HepG2 (cell line): Measurements from ENCODE around the gene ARHGAP25. TPM values are rescaled to one million over a fixed set of nuclear protein-coding genes. Genes with fewer than 3 reads are reported as not detected.

Experiments used
- ATAC-seq: fragments of 200-7000 bp; cut with Tn5 transposase; 3 replicates; pipeline ENCODE4 v1.9.1; 2020; ENCODE audit warnings: mild to moderate bottlenecking, moderate library complexity
- BruUV-seq: library from RNA; stranded (reverse); fragments of 400-500 nt; replicated peaks from 2 replicates; lab custom pipeline; 2021; lab: Mats Ljungman, UMichigan
- CTCF ChIA-PET: fragments of 300-600 bp; formaldehyde crosslinking; extraction: SDS; loops from one replicate; lab custom pipeline; 2021; ENCODE audit warnings: low total read pairs, inconsistent platforms, low intra/inter-chr PET ratio; lab: Yijun Ruan, JAX
- POLR2A ChIA-PET: fragments of 350-600 bp; sonication (Branson Sonifier 250); formaldehyde crosslinking; loops from one replicate; lab custom pipeline; 2020; ENCODE audit warnings: antibody characterized with exemption, inconsistent platforms; lab: Yijun Ruan, JAX
- DNase-seq: peaks from one replicate; pipeline ENCODE4 v3.0.0-alpha.2; 2015; ENCODE audit warnings: low spot score
- FAIRE-seq: peaks from 3 replicates; lab custom pipeline; 2011; peaks lifted over from hg19 to GRCh38; lab: Jason Lieb, UNC
- H2AFZ ChIP-seq: one replicate; pipeline ENCODE4 v1.6.1; 2011; ENCODE audit warnings: low read length, inconsistent platforms
- H3K27ac ChIP-seq: fragments of 300-600 bp; 3 replicates; pipeline ENCODE4 v1.8.0; 2011; ENCODE audit warnings: mixed run types, mild to moderate bottlenecking, mixed read lengths, low read length, inconsistent platforms; ENCODE audit not compliant: insufficient read depth; ENCODE audit errors: extremely low read length
- H3K27me3 ChIP-seq, 2 experiments: fragments of 200-600 bp in 1 of 2; 2 replicates in 1 of 2; 3 replicates in 1 of 2; pipeline versions ENCODE4 v1.6.0 to v1.8.0; 2011; ENCODE audit warnings: low read length in 2 of 2, mild to moderate bottlenecking in 2 of 2, moderate library complexity in 2 of 2, inconsistent platforms in 1 of 2; ENCODE audit not compliant: insufficient read depth in 2 of 2, control insufficient read depth in 1 of 2
- H3K36me3 ChIP-seq, 2 experiments: fragments of 200-600 bp in 1 of 2; replicated peaks in 1 of 2; 2 replicates in 1 of 2; 3 replicates in 1 of 2; pipeline versions ENCODE4 v1.5.1 to v1.8.0; 2011; ENCODE audit warnings: low read length in 2 of 2, inconsistent platforms in 1 of 2; ENCODE audit not compliant: insufficient read depth in 2 of 2, control insufficient read depth in 1 of 2
- H3K4me1 ChIP-seq: 2 replicates; pipeline ENCODE4 v1.5.1; 2012; ENCODE audit warnings: low read length, inconsistent platforms; ENCODE audit not compliant: insufficient read depth
- H3K4me2 ChIP-seq: 2 replicates; pipeline ENCODE4 v1.6.0; 2011; ENCODE audit warnings: low read depth, low read length, inconsistent platforms
- H3K4me3 ChIP-seq, 3 experiments: fragments of 200-600 bp in 1 of 3; sonication (generic), shearing (Covaris generic) in 1 of 3; replicated peaks in 1 of 3; 2 replicates each; pipeline ENCODE4 v1.5.1; 2011 to 2016; ENCODE audit warnings: low read length in 3 of 3, inconsistent platforms in 2 of 3, low read depth in 2 of 3, mild to moderate bottlenecking in 2 of 3, control low read depth in 1 of 3, mixed read lengths in 1 of 3; ENCODE audit not compliant: insufficient read depth in 1 of 3
- H3K79me2 ChIP-seq: one replicate; pipeline ENCODE4 v1.6.1; 2011; ENCODE audit warnings: low read length, inconsistent platforms; ENCODE audit not compliant: insufficient read depth
- H3K9ac ChIP-seq: 2 replicates; pipeline ENCODE4 v1.6.0; 2011; ENCODE audit warnings: mild to moderate bottlenecking, low read depth, low read length, inconsistent platforms; ENCODE audit not compliant: insufficient read depth
- H3K9me3 ChIP-seq: 2 replicates; pipeline ENCODE4 v1.5.1; 2012; ENCODE audit warnings: mild to moderate bottlenecking, low read length
- H4K20me1 ChIP-seq: 2 replicates; pipeline ENCODE4 v1.6.0; 2011; ENCODE audit warnings: inconsistent platforms, mild to moderate bottlenecking, low read length, moderate library complexity; ENCODE audit not compliant: insufficient read depth
- EP300 ChIP-seq, 3 experiments: sonication (generic) in 1 of 3; formaldehyde crosslinking in 1 of 3; IDR thresholded peaks; 2 replicates each; pipeline versions ENCODE4 v1.5.1 to v1.6.1; 2011 to 2020; ENCODE audit warnings: low read depth in 2 of 3, low read length in 2 of 3, borderline replicate concordance in 1 of 3, improper control_type of control experiment in 1 of 3, mild to moderate bottlenecking in 1 of 3, missing genetic modification reagents in 1 of 3, moderate library complexity in 1 of 3
- ISX ChIP-seq: sonication (generic); formaldehyde crosslinking; conservative IDR thresholded peaks from 2 replicates; pipeline ENCODE4 v1.5.0; 2020; ENCODE audit warnings: missing genetic modification reagents
- KLF11 ChIP-seq: IDR thresholded peaks from 2 replicates; pipeline ENCODE4 v1.6.1; 2016; ENCODE audit warnings: missing compliant biosample characterization
- SRF ChIP-seq: IDR thresholded peaks from 2 replicates; pipeline ENCODE4 v1.6.1; 2011; ENCODE audit warnings: mild to moderate bottlenecking, low read depth, low read length, moderate library complexity
- TCF7 ChIP-seq: sonication (generic); IDR thresholded peaks from 2 replicates; pipeline ENCODE4 v1.6.1; 2016; ENCODE audit warnings: antibody characterized with exemption, low read depth
- XRCC5 ChIP-seq: fragments of 200-400 bp; formaldehyde crosslinking; optimal IDR thresholded peaks from 2 replicates; pipeline ENCODE3; 2017; ENCODE audit warnings: mild to moderate bottlenecking, low read length
- ZBTB42 ChIP-seq: sonication (generic); formaldehyde crosslinking; IDR thresholded peaks from 2 replicates; pipeline ENCODE4 v1.5.0; 2020; ENCODE audit warnings: mild to moderate bottlenecking, missing genetic modification reagents
- ZKSCAN8 ChIP-seq: IDR thresholded peaks from 2 replicates; pipeline ENCODE4 v1.6.1; 2016; ENCODE audit warnings: borderline replicate concordance, missing genetic modification reagents, missing compliant biosample characterization
- ZNF607 ChIP-seq: sonication (generic); formaldehyde crosslinking; IDR thresholded peaks from 2 replicates; pipeline ENCODE4 v1.5.1; 2020; ENCODE audit warnings: missing genetic modification reagents, mild to moderate bottlenecking, borderline replicate concordance
- ZSCAN12 ChIP-seq: sonication (generic); formaldehyde crosslinking; IDR thresholded peaks from 2 replicates; pipeline ENCODE4 v1.9.0; 2021; ENCODE audit warnings: mild to moderate bottlenecking, missing genetic modification reagents
- WGBS: methylation state at CpG from one replicate; pipeline ENCODE4 v1.1.6; 2017; ENCODE audit warnings: low lambda C conversion rate; 5-methylcytosine and 5-hydroxymethylcytosine counted together
- in situ Hi-C: cut with HindIII; loops from 2 replicates; pipeline ENCODE4 v1.10.0; 2017; ENCODE audit warnings: low pct_unique_long_range_greater_than_20kb; ENCODE audit not compliant: extremely low pct_ligation_motif_present
- intact Hi-C: fragments of 100-400 bp; cut with micrococcal nuclease; formaldehyde crosslinking; loops from one replicate; pipeline ENCODE4 v1.10.0; 2022; ENCODE audit not compliant: unreplicated experiment
- polyA plus RNA-seq, 8 experiments: library from polyadenylated mRNA; depleted of rRNA in 3 of 8; stranded (reverse) in 7 of 8; unstranded in 1 of 8; fragments of >200 nt; fragmentation: Illumina TruSeq in 4 of 8; extraction: Trizol in 4 of 8; gene quantifications; 2 replicates each; pipeline versions ENCODE4 v1.2.1 to v1.2.3, GENCODE V29; 2011 to 2016; ENCODE audit warnings: low read depth in 4 of 8, missing spikeins in 1 of 8, mixed read lengths in 1 of 8; ENCODE audit not compliant: insufficient read depth in 1 of 8
- total RNA-seq, 5 experiments: library from RNA; depleted of rRNA; stranded (reverse); fragments of >200 nt; fragmentation: Illumina TruSeq; extraction: Trizol; gene quantifications; 2 replicates each; pipeline ENCODE4 v1.2.3, GENCODE V29; 2016; ENCODE audit warnings: low read depth in 1 of 5
- TF ChIP-seq, protein P1 (sequence below): sonication (generic); formaldehyde crosslinking; IDR thresholded peaks from 2 replicates; pipeline ENCODE4 v1.4.0; 2020; ENCODE audit warnings: missing genetic modification reagents, mild to moderate bottlenecking, borderline replicate concordance
- TF ChIP-seq, protein P2 (sequence below): sonication (generic); formaldehyde crosslinking; IDR thresholded peaks from 2 replicates; pipeline ENCODE4 v1.8.0; 2022; ENCODE audit warnings: missing genetic modification reagents, mild to moderate bottlenecking, inconsistent platforms, borderline replicate concordance

Gene ARHGAP25
- total and polyA plus RNA-seq, 2 of the 13 experiments (the other 11 are each of a cell fraction or from before 2014, with no cell fraction given), result not detected

DNA sequence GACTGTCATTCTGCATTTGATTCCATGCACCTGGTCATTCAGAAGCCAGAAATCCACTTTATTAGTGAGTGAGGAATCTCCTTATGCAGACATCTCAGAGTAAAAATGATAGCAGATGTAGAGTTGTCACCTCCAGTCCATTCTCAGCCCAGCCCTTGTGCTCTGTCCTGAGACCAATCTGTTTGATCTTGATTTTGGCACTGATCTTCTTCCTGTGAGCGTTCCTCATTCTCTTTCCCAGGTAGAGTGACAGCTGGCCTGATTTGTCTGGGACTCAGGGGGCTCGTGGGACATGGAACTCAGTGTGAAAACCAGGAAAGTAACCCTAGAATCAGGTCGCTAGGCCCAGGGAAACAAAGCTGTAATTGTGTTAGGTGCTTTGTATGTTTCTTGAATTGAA, 8.9 kb downstream of the ARHGAP25 start:
- Histone ChIP-seq H3K4me3 (no peak overlapping the region), H3K9me3 (no peaks in the 10 kb centered on the region), H3K9ac (no peak overlapping the region), H3K27me3 (peaks cover 0 to 25% of the 10 kb centered on the region in 2 experiments; a peak in 2 of 5 replicates), H2AFZ (no peak overlapping the region)
- 2% methylated on average over 3 of the region's 3 CpGs for WGBS
- no TSS peak for BruUV-seq
- intact Hi-C loops, result no loop called here
- ATAC-seq, result no peak
- TF ChIP-seq TCF7 (no peak), XRCC5 (no peak), ISX (CRISPR knock-in tag) (no peak), EP300 (IDR thresholded peaks at IDR 0.05; ENCODE audit: low read depth in 2 of 2, low read length in 2 of 2) (no peak), EP300 (CRISPR knock-in tag; IDR thresholded peaks at IDR 0.05; ENCODE audit: borderline replicate concordance) (no peak), SRF (no peak), ZBTB42 (CRISPR knock-in tag) (no peak), ZNF607 (CRISPR knock-in tag) (no peak), KLF11 (no peak), ZSCAN12 (CRISPR knock-in tag) (no peak), ZKSCAN8 (CRISPR knock-in tag) (no peak)
- TF ChIP-seq, protein P1, sequence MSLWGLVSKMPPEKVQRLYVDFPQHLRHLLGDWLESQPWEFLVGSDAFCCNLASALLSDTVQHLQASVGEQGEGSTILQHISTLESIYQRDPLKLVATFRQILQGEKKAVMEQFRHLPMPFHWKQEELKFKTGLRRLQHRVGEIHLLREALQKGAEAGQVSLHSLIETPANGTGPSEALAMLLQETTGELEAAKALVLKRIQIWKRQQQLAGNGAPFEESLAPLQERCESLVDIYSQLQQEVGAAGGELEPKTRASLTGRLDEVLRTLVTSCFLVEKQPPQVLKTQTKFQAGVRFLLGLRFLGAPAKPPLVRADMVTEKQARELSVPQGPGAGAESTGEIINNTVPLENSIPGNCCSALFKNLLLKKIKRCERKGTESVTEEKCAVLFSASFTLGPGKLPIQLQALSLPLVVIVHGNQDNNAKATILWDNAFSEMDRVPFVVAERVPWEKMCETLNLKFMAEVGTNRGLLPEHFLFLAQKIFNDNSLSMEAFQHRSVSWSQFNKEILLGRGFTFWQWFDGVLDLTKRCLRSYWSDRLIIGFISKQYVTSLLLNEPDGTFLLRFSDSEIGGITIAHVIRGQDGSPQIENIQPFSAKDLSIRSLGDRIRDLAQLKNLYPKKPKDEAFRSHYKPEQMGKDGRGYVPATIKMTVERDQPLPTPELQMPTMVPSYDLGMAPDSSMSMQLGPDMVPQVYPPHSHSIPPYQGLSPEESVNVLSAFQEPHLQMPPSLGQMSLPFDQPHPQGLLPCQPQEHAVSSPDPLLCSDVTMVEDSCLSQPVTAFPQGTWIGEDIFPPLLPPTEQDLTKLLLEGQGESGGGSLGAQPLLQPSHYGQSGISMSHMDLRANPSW, result no peak
- TF ChIP-seq, protein P2, sequence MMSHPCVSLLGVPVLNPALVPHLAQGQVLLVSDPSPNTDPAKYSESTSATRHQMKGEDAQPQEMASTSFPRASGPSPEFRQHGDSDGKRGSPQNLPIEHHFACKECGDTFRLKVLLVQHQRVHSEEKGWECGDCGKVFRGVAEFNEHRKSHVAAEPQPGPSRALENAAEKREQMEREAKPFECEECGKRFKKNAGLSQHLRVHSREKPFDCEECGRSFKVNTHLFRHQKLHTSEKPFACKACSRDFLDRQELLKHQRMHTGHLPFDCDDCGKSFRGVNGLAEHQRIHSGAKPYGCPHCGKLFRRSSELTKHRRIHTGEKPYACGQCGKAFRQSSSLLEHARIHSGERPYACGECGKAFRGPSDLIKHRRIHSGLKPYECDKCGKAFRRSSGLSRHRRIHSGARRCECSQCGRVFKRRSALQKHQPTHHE (CRISPR knock-in tag), result no peak
- TF ChIP-seq, all 625 proteins: peak for 0
- CTCF ChIA-PET, result no interaction called here
- no peak overlapping the region for H3K27ac ChIP-seq
- DNase-seq (no peak), FAIRE-seq (no peak)
- H3K79me2 ChIP-seq, result no peaks in the 10 kb centered on the region
- no peaks in the 10 kb centered on the region for H3K4me1 ChIP-seq
- in situ Hi-C loops, result no loop called here
- POLR2A ChIA-PET, result no interaction called here
- no peak overlapping the region for H3K4me2 ChIP-seq
- no peaks in the 10 kb centered on the region for H3K36me3 ChIP-seq
- no peaks in the 10 kb centered on the region for H4K20me1 ChIP-seq
